Skin epidermis (tissue), 12 donors: ENCODE results near the gene RNASEH2C.
"Not testable (repeated sequence)": the region's sequence is repeated elsewhere in the genome, so short reads cannot be mapped to it uniquely, and the experiment has no call there.

Experiments used
- H3K27ac ChIP-seq, 21 experiments: fragments of 200-600 bp; sonication (generic) in 11 of 21; one replicate each; pipeline ENCODE4 v1.5.0; 2020; ENCODE audit warnings: mild to moderate bottlenecking in 3 of 21, inconsistent platforms in 2 of 21, moderate library complexity in 2 of 21
- H3K4me3 ChIP-seq, 7 experiments: fragments of 200-600 bp; sonication (generic) in 2 of 7; one replicate each; pipeline ENCODE4 v1.5.0; 2020; ENCODE audit warnings: inconsistent platforms in 2 of 7, mild to moderate bottlenecking in 2 of 7, moderate library complexity in 1 of 7

Gene RNASEH2C

DNA sequence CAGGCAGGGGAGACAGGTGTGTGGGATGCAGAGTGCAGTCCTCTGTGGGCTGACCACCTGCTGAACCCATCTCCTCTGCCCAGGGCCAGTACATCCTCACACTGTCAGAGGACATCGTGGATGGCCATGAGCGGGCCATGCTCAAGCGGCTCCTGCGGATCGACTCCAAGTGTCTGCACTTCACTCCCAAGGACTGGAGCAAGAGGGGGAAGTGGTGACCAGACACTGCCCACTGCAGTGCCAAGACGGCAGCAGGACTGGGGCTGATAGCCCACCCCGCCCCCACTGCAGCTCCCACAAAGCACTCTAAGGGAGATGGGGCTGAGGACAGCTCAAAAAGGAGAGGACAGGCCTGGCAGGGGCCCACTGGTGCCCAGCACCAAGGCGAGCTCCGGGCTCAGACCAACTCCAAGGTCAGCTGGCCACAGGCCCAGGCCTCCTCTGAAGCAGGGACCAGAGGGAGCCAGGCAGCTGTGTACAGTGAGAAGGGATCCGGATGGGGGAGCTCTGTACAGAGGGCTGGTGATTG, 1.6 kb downstream of the RNASEH2C start:
- H3K27ac ChIP-seq = peak overlapping the region in 6 of 21 experiments; percentile 23 to 90 (median 81)
- H3K4me3 ChIP-seq = peak overlapping the region in 3 of 7 experiments; percentile 63 to 89 (median 72)

DNA sequence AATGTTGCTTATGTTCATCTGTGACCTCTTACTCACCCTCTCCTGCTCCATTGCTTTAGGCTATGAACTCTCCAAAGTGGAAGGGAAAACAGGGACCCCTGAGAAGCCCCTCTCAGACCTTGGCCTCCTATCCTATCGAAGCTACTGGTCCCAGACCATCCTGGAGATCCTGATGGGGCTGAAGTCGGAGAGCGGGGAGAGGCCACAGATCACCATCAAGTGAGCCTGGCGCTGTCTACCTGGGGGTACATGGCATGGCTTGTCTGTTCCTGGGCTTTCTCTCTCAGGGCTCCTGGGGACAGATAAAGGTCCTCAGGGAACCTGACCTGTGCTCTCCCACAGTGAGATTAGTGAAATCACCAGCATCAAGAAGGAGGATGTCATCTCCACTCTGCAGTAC, 2.1 kb downstream of the RNASEH2C start:
- H3K27ac ChIP-seq = peak overlapping the region in 1 of 21 experiments; percentile 35
- no peak overlapping the region for H3K4me3 ChIP-seq

DNA sequence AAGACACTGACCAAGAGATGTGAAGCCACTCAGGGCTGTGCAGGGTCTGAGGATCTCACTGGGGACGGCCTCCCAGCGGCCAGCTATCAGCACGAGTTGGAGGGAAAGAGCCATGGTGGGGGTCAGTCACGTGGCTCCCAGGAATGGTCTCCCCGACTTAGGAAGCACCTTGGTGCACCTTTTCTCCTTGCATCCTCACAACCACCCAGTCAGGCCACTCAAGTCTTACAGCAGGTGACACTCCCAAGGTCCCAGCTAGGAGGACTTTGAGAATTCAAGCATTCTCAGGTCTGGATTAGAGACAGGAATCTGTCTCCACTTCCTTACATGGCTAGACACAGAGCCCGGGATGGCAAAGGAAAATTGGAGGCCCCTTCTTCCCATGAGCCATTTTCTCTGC, 2.7 kb downstream of the RNASEH2C start:
- Histone ChIP-seq H3K4me3 (no peak overlapping the region), H3K27ac (no peak overlapping the region)

DNA sequence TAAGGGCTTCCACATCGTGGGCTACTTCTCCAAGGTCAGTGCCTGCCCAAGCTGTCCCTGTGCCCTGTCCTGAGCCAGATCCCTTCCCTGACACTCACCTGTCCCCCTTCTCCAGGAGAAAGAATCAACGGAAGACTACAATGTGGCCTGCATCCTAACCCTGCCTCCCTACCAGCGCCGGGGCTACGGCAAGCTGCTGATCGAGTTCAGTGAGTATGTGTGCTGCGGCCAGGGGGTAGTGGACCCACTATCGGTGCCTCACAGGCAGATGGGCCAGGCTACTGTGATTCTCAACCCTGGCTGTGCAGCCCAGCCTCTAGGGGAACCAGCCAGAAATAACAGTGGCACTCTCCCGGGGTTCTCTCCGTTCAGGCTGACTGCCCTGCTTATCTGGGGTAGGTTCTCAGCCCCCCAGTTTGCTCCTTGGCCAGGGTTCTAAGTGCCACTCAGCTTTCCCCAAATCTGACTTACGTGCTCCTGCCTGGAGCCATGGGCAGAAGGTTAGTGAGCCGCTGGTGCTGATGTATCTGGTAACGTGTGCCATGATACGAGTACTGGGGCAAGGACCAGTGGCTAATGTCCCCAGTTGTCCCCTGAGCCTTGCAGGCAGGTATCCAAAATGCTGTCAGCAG, 3.7 kb downstream of the RNASEH2C start:
- Histone ChIP-seq H3K27ac (no peak overlapping the region), H3K4me3 (no peak overlapping the region)

DNA sequence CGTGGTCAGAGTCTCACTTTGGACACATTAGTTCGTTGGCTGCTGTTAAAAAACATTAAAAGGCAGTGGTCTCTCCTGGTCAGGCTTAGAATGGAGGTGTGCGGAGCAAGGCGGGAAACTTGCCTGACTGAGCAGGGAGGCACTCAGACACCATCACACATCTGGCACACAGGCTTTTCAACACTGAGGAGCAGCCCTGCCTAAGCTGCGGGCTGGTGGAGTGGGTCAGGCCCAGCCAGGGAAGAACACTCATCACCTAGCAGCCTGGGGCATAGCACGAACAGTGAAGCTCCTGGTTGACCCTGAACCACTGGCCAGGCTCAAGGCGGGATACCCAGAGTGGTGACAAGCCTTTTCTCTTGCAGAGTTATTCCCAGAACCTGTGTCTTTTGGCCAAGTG, 4.3 kb downstream of the RNASEH2C start:
- Histone ChIP-seq H3K27ac (no peak overlapping the region), H3K4me3 (no peak overlapping the region)

DNA sequence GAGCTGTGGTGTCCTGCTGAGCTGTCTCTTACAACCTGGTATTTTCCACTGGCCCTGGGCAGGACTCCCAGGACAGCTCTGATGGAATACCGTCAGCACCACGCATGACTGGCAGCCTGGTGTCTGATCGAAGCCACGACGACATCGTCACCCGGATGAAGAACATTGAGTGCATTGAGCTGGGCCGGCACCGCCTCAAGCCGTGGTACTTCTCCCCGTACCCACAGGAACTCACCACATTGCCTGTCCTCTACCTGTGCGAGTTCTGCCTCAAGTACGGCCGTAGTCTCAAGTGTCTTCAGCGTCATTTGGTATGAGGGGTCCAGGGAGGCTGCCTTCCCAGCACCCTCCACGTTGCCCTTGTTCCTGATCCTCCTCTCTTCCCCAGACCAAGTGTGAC, 6.2 kb downstream of the RNASEH2C start:
- Histone ChIP-seq H3K27ac (no peak overlapping the region), H3K4me3 (no peak overlapping the region)

DNA sequence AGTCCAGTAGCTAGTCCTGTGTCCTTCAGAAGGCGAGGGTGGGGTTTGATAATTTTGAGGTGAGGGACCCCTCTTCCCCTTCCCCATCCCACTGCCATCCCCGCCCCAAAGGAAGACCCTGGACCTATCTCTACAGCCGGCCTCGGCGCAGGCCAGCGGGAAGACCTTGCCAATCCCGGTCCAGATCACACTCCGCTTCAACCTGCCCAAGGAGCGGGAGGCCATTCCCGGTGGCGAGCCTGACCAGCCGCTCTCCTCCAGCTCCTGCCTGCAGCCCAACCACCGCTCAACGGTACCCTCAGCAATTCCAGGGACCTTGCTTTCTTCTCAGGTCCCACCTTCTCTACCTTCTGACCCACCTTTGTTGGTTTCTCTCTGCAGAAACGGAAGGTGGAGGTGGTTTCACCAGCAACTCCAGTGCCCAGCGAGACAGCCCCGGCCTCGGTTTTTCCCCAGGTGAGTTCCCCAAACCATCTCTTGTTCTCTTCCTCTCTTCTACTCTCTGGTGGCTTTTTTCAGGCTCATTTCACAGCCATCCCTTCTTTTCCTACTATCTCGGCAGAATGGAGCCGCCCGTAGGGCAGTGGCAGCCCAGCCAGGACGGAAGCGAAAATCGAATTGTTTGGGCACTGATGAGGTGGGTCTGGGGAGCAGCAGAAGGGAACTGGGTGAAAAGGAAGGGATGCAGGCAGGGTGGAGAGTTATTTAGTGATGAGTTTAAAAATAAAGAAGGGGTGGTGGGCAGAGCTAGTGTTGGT, 7.2 kb downstream of the RNASEH2C start:
- H3K27ac ChIP-seq = peak overlapping the region in 13 of 21 experiments; percentile 98 to 100 (median 99)
- peak overlapping the region in 1 of 7 experiments; percentile 61 for H3K4me3 ChIP-seq

DNA sequence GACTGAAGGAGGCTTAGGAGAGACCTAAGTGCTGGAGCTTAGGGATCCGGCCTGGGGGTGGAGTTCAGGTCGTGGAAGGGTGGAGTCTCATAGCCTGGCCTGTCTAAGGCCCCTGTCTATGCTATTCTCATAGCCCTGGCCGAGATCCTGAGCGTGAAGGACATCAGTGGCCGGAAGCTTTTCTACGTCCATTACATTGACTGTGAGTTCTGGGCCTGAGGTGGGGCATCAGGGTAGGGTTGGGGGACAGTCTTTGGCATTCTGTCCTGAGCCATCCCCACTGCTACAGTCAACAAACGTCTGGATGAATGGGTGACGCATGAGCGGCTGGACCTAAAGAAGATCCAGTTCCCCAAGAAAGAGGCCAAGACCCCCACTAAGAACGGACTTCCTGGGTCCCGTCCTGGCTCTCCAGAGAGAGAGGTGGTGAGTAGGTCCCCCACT, 7.9 kb downstream of the RNASEH2C start:
- peak overlapping the region; percentile 51 to 69 (median 57) for H3K4me3 ChIP-seq
- peak overlapping the region in 20 of 21 experiments; percentile 97 to 100 (median 99) for H3K27ac ChIP-seq

DNA sequence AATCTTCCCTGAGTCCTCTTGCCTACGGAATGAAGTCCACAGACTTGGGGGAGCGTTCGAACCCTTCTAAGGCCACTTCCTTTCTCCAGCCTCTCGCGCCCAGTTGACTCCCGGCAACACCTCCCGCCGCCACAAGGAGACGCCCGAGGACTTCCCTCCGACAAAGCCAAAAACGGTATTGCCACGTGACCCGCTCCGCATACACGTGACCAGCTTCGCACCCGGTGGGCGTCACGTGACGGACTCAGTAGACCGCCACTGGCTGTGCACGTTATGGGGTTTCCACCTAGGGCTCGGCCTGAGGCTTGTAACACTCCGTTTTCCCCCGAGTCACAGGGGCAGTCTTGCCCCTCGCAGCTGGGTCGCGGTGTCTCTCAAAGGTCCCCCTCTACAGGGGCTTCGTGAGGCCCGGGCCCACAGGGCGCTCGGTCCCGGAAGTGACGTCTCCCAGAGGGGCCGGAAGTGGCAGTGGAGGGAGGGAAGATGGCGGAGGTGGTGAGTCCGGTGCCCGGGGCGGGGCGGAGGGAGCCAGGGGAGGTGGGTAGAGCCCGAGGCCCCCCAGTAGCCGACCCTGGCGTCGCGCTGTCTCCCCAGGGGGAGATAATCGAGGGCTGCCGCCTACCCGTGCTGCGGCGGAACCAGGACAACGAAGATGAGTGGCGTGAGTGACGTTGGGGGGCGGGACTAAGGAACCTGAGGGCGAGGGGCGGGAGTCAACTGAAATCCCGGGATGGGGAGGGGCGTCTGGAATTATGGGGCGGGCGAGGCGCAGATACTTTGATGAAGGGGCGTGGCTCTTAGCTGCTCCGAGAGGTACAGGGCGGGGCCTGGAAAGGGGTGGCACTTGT, 8.6 kb downstream of the RNASEH2C start, which contains the start of gene KAT5:
KAT5 (plus strand) TSS at position 468 of the 848 bp plus-strand sequence; CDS start at position 484, 16 bp downstream.
- peak within 1 kb of the TSS; percentile 77 to 100 (median 99) for H3K27ac ChIP-seq

DNA sequence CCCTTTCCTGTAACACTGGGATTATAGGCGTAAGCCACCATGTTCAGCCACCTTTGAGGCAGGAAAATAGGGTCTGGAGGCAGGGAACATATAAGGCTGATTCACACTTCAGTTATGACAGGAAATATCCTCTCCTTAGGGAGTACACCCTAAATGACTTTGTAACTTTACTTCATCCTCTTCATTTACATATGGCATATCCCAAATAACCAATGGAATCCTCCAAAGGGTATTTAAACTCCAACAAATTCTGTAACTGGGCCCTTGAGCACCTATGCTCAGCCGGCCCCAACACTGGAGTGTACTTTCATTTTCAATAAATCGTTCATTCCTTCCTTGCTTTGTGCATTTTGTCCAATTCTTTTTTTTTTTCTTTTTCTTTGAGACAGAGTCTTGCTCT, 10.2 kb downstream of the RNASEH2C start:
- H3K4me3 ChIP-seq = no peak overlapping the region
- peak overlapping the region in 3 of 21 experiments; percentile 98 to 100 (median 98) for H3K27ac ChIP-seq

More for the DNA sequence above, 8.6 kb downstream of the RNASEH2C start, which contains the start of gene KAT5:
- H3K4me3 ChIP-seq = peak within 1 kb of the TSS; percentile 51 to 69 (median 57)

DNA sequence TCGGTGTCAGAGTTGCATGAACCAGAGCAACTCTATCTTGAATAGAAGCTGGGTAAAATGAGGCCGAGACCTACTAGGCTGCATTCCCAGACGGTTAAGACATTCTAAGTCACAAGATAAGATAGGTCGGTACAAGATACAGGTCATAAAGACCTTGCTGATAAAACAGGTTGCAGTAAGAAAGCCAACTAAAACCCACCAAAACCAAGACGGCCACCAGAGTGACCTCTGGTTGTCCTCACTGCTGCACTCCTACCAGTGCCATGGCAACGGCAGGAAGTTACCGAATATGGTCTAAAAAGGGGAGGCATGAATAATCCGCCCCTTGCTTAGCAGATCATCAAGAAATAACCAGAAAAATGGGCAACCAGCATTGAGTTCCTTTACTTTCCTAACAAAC, 10.9 kb downstream of the RNASEH2C start:
- Histone ChIP-seq H3K27ac (no peak overlapping the region), H3K4me3 (no peak overlapping the region)

DNA sequence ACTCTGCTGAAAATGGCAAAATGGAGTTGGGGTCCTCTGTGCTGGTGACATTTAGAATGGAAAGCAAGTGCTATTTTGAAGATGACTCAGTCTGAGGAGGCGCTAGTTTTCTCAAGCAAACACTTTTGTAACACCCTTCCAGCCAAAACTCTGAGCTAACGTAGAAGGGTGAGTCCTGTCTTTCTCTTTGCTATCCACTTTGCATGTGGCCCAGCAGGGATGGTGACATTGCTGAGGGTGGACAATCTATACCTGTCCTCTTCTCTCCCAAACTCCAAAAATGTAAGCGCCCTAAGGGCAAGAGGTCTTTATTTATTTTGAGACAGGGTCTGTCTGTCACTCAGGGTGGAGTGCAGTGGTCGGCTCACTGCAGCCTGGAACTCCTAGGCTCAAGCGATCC, 12.1 kb downstream of the RNASEH2C start:
- no peak overlapping the region for H3K27ac ChIP-seq
- H3K4me3 ChIP-seq = no peak overlapping the region

DNA sequence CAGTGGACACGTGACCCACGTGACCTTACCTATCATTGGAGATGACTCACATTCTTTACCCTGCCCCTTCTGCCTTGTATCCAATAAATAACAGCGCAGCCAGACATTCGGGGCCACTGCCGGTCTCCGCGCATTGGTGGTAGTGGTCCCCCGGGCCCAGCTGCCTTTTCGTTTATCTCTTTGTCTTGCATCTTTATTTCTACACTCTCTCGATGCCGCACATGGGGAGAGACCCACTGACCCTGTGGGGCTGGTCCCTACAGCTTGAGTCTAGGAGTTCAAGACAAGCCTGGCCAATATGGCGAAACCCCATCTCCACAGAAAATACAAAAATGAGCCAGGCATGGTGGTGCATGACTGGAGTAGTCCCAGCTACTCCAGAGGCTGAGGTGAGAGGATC, 13.6 kb downstream of the RNASEH2C start:
- not testable (repeated sequence) for H3K27ac ChIP-seq, H3K4me3 ChIP-seq

DNA sequence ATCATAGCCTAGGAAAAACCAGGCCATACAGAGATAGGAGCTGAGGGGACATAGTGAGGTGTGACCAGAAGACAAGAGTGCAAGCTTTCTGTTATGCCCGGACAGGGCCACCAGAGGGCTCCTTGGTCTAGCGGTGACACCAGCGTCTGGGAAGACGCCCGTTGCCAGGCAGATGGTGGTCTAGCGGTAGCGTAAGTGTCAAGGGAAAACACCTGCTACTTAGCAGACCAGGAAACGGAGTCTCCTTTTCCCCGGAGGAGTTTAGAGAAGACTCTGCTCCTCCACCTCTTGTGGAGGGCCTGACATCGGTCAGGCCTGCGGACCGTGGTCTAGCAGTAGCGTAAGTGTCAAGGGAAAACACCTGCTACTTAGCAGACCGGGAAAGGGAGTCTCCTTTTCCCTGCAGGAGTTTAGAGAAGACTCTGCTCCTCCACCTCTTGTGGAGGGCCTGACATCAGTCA, 14.3 kb downstream of the RNASEH2C start:
- H3K27ac ChIP-seq = not testable (repeated sequence)

DNA sequence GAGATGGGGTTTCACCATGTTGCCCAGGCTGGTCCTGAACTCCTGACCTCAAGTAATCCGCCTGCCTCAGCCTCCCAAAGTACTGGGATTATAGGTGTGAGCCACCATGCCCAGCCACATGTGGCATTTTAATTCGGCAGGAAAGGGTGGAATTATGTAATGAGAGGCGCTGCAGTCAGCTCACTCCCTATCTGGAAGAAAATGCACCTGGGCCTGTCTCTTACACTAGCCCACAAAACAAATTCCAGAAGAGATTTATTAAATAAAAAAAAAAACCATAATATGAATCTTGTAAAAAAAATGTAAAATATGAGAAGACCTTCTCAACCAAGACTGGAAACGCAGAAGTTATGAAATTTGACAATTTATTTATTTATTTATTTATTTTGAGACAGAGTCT, 16.8 kb downstream of the RNASEH2C start:
- no peak overlapping the region for H3K27ac ChIP-seq
- no peak overlapping the region for H3K4me3 ChIP-seq

More for the DNA sequence above, 14.3 kb downstream of the RNASEH2C start:
- H3K4me3 ChIP-seq = not testable (repeated sequence)

DNA sequence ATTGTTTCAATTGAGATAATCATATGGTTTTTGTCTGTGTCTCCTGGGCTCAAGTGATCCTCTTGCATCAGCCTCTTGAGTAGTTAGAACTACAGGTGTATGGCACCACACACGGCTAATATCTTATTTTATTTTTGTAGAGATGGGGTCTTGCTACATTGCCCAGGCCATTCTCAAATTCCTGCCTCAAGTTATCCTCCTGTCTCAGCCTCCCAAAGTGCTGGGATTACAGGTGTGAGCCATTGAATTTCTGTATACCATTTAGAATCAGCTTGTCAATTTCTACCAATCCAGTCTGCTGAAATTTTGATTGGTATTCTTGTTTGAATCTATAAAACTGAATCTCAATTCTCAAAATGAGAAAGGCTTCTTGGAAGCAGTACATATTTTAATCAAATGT, 18.9 kb downstream of the RNASEH2C start:
- H3K27ac ChIP-seq = no peak overlapping the region
- no peak overlapping the region for H3K4me3 ChIP-seq

DNA sequence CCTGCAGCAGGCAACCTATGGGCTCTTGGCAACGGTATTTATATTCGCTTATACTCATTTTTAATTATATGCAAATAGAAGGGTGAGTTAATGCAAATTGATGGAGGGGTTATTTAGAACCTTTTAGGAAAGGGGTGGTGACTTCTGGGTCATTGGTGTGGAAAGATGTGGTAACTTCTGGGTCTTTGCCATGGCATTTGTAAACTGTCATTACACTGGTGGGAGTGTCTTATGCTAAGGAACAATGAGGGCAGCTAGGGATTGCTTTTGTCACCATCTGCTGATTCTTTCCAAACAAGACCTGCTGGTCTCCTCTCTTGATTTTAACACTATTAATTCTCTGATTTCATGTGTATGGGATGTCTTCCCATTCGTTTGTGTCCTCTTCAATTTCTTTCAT, 20.2 kb downstream of the RNASEH2C start:
- H3K27ac ChIP-seq = no peak overlapping the region
- no peak overlapping the region for H3K4me3 ChIP-seq

DNA sequence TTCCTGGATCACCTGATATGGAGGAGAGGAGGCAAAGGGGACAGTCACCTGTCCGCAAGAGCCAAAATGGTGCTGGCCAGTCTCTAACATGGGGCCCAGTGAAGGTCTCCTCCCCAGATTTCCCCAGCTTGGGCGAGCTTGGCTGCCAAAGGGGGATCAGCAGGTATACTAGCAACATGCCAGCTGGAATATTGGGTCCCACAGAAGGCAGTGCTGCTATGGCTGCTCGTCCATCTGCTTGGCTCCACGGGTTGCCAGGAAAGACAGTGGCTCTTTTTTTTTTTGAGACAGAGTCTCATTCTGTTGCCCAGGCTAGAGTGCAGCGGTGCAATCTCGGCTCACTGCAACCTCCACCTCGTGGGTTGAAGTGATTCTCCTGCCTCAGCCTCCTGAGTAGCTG, 21.3 kb downstream of the RNASEH2C start:
- Histone ChIP-seq H3K27ac (no peak overlapping the region), H3K4me3 (no peak overlapping the region)

DNA sequence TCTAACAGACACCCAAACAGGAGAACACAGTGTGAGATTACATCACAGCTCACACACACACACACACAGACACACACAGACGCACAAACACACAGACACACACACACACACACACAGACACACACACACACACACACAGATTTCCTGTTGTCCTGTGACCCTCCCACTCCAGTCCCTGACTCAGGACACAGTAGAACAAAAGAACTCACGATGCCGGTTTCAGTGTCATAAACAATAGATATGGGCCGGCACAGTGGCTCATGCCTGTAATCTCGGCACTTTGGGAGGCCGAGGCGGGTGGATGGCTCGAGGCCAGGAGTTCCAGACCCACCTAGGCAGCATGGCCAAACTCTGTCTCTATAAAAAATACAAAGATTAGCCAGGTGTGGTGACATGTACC, 22.4 kb downstream of the RNASEH2C start:
- H3K27ac ChIP-seq = no peak overlapping the region

More for the DNA sequence above, 22.4 kb downstream of the RNASEH2C start:
- H3K4me3 ChIP-seq = no peak overlapping the region
